Breast epithelium (tissue), 3 donors: ENCODE data around the gene NELL1.

Source experiments
- CTCF ChIP-seq, 3 donors: fragments of 450-650 bp; IDR thresholded peaks; one replicate each; pipeline ENCODE4 v1.5.1; 2016 to 2017; ENCODE audit warnings: antibody characterized with exemption in 3 of 3, mild to moderate bottlenecking in 3 of 3, moderate library complexity in 3 of 3
- POLR2AphosphoS5 ChIP-seq, 3 donors: sonication (generic); formaldehyde crosslinking; IDR thresholded peaks; one replicate each; pipeline ENCODE4 v1.6.1; 2017; ENCODE audit warnings: antibody characterized with exemption in 3 of 3

- TF ChIP-seq CTCF (IDR thresholded peaks at IDR 0.05) (no peak), POLR2AphosphoS5 (IDR thresholded peaks at IDR 0.05) (no peak)
Observed at GRCh38 chr11:21401496-21401895, 732.1 kb downstream of the NELL1 start.
